Germinal center (tissue), 1 donor: Measurements from ENCODE around the gene ITGA11.

Source experiments
- DNase-seq: peaks from one replicate; pipeline ENCODE4 v3.0.0; 2012; ENCODE audit warnings: mixed read lengths, low spot score

The ITGA11 gene

DNA sequence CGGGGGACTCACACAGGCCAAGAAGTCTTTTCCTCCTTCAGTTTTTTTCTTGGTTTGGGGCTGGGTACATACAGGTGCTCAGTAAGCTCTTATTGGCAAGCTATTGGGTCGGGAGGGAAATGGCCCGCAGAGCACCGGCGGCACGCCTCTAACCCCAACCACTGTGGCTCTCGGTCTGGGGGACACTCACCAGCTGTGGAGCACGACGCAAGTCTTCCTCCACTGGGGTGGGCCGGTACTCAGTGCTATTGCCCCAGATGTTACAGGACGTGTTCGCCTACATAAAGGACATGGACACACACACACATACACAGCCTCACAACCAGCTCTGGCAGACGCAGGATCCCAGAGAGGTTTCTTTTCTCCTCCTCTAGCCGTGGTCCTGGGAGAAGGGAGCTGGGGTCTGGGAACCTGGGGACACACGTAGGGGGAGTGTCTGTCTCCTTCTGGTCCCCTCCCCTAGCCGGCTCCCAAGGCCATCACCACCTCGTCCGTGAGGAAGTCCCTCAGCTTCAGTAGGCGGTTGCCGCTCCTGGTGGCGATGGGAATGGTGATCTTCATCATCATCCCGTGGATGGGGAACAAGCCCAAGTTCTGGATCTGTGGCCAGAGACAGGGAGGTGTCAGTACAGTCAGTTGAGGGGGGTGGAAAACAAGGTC is 121.0 kb downstream of the ITGA11 start:
- no peak for DNase-seq

DNA sequence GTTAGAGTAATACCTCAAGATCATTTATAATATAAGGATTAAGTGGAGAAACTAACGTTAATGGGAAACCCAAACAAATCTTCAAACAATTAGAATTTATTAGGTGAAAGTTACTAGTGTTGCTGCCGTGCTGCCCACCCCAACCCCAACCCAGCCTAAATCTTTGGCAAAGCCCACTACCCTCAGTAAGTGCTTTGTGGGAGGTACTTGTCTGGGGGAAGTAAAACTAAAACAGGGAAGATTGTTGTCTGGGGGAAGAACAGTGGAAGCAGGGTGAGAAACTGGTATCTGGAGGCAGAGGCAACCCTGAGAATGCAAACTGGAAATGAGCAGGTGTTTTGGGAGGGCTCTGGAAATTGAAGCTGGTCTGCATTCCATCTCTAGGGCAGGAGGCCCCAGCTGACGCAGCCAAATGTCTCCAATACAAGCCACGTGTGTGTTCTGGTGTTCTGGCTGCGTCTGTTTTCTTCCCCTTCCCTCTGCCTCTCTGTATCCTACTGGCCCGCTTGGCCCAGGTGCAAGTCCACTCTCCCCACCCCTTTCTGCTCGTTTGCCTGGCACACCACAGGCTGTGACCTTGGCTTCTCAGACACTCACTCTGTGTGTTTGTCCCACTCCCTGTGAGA is 121.7 kb downstream of the ITGA11 start:
- DNase-seq = no peak

DNA sequence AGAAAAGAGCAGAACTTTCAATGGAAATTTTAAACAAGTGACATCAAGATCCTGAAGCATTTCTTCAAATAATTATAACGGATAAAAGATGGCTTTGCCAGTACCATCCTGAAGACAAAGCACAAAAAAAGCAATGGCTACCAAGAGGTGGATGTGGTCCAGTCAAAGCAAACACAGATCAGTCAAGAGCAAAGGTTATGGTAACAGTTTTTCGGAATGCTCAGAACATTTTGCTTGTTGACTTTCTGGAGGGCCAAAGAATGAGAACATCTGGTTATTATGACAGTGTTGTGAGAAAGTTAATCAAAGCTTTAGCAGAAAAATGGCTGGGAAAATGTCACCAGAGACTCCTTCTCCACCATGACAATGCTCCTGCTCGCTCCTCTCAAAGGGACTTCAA is 122.9 kb downstream of the ITGA11 start:
- DNase-seq = no peak

DNA sequence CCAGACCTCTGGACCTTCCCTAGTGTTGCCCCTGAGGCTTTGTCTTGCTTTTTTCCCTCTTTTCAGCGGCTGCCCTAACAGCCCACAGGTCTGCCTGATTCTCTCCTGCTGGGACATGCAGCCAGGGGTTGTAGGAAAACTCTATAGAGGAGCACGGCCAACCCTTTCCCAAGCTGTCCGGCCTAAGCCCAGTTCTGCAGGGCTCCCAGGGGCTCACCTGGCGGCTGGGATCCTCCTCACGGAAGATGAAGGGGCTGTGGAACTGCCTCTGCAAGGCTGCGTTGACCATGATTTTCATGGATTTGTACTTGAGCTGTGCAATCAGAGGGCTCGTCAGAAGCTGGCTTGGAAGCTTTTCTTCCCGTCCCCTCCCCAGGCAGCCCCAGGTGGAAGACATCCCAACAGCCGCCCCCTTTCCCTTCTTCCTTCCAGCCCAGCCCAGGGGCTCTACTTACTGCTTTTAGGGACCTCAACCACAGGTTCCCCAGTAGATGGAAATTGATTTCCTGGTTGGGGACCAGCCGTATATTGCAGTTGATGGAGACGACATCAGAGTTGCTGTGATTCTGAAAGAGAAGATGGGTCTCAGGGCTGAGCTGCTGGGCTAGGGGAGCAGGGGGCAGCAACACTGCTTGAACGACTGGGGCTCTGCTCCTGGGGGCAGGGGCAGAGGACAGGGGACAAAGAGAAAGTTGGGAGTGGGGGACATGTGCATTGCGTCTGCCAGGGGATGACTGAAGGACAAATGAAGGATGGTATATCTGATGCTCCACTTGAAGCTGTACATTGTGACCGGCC is 124.6 kb downstream of the ITGA11 start:
- DNase-seq = no peak

DNA sequence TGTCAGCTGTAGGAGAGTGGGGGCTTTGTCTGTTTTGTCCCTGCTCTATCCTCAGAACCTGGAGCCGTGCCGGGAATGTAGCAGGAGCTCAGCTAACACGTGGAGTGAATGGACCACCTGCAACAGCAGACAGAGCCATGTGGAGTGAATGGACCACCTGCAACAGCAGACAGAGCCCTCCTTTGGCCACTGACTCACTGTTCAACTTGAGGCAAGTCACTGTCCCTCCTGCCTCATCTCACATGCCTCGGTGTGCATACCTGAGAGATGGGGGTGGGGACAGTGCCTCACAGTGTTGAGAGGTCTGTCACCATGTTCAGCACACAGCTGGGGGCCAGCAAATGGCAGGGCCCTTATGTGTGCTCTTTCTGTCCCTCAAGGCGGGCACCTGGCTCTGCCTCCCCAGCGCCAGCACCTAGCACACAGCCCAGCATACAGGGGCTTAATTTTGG is 126.5 kb downstream of the ITGA11 start:
- no peak for DNase-seq

DNA sequence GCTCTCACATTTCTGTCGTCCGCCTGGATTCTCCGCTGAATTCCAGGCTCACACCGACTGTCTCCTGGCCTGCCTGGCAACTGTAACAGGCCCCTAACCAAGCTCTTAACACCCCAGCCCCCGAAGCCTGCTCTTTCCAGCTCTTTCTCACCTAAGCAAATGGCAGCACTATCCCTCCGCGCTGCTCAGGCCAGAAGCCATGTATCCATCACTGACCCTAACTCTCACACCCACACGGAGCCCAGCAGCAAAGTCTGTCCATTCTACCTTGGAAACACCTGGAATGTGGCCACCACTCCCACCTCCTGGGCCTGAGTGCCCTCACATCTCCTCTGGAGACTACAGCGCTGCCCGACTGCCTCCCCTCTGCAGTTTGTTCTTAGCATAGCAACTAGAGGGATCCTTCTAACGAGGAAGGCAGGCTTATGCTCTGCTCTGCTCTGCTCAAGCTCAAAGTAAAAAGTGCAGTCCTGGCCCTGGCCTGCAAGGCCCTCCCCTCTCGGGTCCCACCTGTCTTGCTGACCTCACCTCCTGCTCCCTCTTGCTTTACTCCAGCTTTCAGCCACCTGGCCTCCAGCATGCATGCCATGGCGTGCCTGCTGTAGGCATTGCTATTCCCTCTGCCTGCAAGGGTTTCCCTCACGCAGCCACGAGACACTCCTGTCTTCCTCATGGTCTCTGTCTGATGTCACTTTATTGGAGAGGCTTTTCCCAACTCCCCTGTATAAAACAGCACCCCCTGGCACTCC is 127.2 kb downstream of the ITGA11 start:
- DNase-seq = no peak

DNA sequence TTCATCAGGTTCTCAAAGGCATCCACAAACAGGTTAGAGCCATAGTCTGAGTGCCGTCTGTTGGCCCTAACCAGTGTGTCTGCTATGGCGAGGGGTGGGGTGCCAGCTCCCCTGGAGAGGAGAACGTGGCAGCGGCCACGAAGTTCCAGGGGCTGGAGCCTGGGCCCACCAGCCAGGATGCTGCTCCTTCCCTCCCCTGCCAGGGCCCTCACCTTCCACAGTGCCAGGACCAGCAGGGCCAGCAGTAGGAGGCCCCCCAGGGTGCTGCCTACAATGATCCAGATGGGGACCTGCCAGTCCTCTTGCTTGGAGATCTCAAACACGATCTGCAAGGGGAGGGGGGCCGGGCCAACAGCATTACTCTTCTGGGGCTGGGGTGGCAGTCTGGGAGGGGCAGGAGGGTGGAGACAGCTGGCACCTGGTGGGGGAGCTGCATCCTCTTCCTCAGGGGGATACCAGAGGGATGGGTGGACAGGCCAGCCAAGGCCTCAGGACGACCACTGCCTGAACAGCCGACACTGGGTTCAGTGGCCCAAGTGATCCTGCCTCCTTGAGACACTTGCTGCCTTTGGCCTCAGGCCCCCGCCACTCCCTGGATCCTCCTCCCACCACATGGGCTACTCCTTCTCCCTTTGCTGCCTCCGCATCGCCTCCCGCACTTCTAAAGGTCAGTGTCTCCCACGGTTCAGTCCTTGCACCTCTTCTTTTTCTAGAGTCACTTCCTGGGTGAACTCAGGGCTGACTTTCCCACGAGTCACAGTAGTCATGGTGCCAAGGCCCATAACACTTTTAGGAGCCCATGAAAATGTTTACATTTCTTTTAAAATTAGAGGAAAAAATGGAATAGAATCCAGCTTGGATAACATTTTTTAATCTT is 128.2 kb downstream of the ITGA11 start:
- DNase-seq = no peak

DNA sequence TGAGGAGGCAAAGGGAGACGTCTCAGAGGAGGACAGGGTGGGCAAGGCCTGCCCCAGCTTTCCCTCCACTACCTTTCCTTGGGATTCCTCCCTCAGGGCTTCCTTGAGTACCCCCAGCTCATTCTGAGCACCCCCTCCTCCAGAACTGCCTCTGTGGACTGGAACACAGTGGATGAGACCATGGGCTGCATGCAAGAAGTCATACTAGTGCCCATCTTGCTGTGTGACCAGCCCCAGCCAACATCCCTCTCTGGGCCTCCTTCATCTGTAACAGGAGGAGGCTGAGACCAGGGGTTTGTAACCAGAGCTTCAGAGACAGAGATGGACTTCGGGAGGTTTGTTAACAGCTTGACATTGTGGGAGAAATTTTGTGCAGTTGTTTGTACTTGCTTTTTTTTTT is 128.8 kb downstream of the ITGA11 start:
- no peak for DNase-seq

DNA sequence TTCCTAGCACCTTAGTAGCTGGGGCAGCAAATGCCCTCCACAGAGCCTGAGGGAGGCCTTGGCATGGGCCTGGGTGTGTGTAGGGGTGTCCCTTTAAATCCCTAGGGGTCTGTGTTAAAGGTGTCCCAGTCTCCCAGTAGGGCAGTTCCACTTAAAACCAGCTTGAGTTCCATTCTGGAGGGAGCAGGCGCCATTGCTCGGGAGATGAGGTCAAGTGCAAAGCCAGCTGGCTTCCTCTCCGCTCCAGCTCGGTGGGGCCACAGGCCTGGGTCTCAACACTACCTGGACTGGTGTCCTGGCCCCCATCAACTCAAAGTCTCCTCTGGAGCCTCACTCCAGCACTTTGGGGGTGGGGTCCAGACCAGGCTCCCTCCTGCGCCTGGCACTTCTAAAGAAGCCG is 129.2 kb downstream of the ITGA11 start:
- DNase-seq = no peak

DNA sequence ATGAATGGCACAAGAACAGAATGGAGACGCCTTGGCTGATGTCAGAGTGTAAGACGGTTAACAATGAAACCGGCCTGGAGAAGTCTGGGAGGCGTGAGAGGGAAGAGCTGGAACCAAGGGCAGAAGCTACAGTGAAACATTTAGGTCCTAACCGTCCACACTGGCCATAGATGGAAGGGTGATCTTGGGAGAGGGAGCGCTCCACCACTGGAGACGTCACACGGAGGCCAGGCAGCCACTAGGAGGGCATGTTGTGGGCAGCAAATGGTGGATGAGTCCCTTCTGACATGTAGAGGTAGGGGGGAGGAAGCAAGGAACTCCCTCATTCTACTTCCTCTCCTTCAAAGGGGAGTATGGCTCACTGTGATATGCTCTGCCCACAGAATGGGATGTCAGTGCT is 130.7 kb downstream of the ITGA11 start:
- DNase-seq = no peak

DNA sequence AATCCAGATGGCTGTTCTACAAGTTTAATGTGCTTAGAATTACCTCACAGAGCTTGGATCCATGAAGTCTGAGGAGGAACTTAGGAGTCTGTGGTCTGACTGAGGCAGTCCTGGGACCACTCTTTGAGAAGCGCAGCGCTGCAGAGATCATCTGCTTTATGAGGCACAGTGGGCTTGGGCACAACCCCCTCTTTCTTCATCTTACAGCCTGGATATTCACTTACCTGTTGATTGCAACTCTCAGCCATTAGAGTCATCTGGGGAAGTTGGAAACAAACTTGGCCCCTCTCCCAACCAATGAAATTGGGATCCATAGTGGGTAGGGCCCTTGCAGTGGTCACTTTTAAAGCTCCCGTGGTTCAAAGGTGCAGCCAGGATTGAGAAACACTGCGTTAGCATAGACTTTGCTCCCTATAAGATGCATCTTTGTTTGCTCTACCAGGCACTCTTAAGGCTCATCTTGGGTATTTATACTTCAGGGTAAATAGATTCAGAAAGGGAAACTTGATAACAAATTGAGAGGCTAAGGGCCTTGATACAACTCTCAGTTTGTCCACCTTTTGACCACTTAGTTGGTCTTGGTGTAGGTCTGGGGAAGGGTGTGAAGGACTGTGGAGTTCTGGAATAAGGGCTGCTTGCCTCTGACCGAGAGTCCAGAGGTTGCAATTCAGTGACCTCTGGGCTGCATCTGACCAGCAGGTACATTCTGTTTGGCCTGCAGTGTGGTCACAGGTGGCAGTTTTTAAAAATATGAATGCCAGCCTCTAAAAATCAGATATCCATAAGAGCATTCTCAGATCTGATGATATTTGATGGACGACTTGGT is 131.6 kb downstream of the ITGA11 start:
- no peak for DNase-seq

DNA sequence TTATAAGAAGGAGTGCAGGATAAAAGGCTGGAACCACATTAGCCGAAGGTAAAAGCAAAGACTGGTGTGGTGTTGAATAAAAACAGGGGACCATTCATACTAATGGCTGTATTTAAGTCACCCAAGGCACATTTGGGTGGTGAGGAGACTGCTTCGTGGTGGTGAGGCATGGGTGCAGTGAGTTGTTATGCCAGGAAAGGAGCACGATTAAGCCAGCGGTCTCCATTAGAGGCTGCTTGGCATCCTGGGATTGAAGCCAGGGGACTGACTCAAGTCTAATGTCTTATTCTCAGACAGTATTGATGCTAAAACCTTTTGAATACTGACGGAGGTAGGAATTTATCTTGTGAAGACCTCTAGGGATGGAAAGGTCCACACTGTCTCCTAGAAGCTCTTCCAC is 132.5 kb downstream of the ITGA11 start:
- no peak for DNase-seq

DNA sequence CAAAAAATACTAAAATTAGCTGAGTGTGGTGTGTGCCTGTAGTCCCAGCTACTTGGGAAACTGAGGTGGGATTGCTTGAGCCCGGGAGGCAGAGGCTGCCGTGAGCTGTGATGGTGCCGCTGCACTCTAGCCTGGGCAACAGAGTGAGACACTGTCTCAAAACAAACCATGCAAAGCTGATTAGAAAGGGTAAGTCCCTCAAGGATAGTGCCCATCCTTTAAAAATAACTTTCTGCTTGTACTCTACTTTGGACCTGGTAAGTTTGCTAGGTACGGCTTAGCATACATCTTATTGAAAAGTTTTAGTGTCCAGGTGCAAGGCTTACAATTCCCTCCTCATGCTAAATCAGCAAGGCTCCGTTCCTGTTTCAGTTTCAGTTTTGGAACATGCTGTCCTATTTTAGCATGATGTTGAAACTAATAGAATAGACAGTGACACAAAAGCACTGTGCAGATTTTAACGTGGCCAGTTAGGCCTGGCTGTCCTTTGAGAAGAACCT is 133.0 kb downstream of the ITGA11 start:
- DNase-seq = peak; percentile 55

DNA sequence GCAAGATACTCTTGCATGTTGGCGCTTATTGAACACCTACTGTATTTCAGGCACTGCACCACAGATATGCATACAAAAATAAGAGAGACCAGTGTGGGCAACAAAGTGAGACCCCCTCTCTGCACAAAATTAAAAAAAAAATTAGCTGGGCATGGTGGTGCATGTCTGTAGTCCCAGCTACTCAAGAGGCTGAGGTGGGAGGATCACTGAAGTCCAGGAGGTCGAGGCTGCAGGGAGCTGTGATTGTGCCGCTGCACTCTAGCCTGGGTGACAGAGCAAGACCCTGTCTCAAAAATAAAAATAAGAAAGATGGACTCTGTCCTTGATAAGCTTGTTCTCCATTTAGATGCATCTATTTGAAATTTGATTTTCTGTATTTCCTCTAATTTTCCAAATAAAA is 133.6 kb downstream of the ITGA11 start:
- no peak for DNase-seq

DNA sequence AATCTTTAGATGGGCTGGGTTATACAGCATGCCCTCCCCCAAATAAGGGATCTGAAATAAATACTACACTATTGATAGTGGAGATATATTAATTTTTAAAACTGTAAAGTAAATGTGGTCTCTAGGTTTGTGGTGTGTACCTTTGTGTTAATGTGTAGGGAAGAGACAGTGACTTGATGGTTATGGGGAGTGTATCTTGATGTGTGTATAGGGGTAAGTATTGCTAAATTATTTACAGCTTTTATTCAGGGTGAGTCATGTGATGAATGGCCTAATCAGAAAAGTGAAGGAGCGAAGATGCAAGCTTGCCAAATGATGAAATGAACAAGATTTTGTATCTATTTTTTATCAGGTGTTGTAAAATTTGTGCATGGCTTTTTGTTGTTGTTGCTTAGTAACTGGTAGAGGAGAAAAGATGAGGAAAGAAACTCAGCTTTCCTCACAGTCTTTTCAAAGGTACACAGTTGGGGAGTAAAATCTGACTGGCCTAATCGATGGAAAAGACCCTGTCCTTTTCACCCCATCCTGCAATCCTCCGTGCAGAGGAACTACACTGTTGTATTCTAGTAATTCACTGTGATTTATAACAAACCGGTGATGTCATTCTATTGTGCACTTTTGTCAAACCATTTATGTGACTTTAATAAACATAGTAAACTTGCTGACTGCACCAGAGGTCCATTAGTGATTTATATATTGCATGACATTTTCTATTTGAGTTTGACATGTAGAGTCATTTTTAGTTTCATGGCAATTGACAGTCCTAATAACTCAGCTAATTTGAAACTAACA is 136.8 kb downstream of the ITGA11 start:
- no peak for DNase-seq

DNA sequence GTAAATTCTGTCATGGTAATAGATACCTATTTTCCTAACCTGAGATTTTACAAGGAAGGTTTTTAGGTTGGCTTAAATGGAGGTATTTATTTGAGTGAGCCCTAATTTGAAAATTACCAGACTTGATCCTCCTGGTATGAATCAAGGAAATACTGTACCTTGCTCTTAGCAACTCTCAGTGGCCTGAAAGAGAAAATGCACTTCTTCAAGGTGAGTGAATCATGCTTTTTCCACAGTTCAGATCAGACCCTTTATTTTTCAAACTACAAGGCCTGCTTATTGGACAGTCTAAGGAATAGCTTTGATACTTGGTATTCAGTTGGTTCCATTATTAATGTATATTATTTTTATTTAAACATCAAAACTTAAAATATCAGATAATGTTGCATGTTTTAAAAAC is 139.0 kb downstream of the ITGA11 start:
- no peak for DNase-seq

DNA sequence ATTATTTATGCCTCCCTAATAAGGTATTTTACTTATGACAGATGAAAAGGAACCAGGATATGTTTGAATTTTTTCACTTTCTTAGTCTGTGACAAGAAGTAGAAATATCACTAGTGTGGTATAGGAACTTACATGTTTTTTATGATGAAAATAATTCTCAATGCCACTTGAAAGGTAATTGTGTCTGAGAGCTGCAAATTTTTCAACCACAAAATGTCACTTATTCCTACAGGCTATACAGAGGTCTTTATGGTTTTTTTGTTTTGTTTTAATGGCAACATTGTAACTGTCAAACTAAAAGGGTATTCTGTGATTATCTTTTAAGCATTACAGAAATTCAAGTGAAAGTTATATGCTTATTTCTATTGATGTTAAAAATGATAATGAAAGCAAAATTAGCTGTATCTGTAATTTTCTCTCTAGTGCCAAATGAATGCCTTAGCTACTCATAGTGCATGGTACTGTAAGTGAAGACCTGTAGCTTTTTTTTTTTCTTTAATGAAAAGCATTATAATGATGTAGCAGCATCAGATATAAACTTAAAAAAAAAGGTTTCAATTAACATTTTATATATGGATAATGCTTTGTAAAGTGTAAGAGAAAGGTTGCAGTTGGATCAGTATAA is 139.7 kb downstream of the ITGA11 start:
- no peak for DNase-seq

DNA sequence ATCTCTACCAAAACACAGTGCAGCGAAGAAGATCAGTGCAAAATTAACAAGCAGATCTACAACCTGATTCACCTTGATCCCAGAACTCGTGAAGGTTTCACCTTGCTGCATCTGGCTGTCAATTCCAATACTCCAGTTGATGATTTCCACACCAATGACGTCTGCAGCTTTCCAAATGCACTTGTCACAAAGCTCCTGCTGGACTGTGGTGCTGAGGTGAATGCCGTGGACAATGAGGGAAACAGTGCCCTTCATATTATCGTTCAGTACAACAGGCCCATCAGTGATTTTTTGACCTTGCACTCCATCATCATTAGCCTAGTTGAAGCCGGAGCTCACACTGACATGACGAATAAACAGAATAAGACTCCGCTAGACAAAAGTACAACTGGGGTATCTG is 141.2 kb downstream of the ITGA11 start:
- DNase-seq = no peak
